ENCODE results near the gene C6orf15. TPM values are rescaled to one million over a fixed set of nuclear protein-coding genes. Genes with fewer than 3 reads are reported as not detected.

C6orf15 gene
- total and polyA plus RNA-seq, 2 of the 8 experiments (the other 6 are each of a cell fraction or from before 2014, with no cell fraction given), result not detected

DNA sequence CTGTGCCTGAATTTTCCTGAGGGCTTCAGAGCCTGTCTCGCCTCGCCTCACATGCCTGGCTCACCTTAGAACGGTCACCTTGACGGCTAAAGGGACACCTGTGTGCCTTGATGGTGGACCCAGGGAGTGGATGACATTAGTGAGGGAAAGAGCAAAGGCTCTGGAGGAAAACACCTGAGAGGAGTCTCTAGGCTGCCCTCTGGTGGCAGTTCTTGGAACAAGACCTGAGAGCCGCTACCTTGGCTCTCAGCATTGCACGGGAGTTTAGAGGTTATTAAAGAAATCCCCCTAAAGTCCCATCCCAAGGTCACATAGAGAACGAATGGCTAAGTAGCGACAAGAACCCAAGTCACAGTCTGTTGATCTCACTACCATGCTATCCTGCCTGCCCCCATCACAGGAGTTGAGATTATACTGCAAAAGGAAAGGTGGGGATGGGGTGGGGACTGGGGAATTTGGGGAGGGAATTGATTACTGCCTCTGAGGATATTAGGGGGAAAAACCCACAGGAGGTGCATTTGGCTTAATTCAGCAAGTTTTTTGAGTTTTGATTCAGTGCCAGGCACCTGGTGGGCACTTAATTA is 15.8 kb upstream of the C6orf15 start:
- Histone ChIP-seq H3K36me3 (ENCODE audit: control insufficient read depth in 2 of 4, insufficient read depth in 4 of 4, low read length in 3 of 4) (no peaks in the 10 kb centered on the region), H3K23me2 (ENCODE audit: low read depth, low read length) (no peaks in the 10 kb centered on the region), H4K8ac (ENCODE audit: extremely low read depth, insufficient read depth, low read length) (no peak overlapping the region; the same call in 1 of the 2 replicates), H3K4me3 (ENCODE audit: extremely low read depth in 1 of 4, insufficient read depth in 2 of 4, low read depth in 3 of 4, low read length in 4 of 4) (no peak overlapping the region), H3K23ac (ENCODE audit: insufficient read length) (no peak overlapping the region), H2AFZ (ENCODE audit: low read length) (no peak overlapping the region; the same call in 1 of the 2 replicates), H2BK12ac (ENCODE audit: low read depth, low read length) (0 out of 2 replicates have a peak overlapping the region, but pooled peaks have one; percentile 68), H3K79me1 (ENCODE audit: low read depth, low read length) (no peaks in the 10 kb centered on the region), H2BK20ac (ENCODE audit: low read length) (0 out of 2 replicates have a peak overlapping the region, but pooled peaks have one; percentile 9), H3K4ac (replicated peaks; ENCODE audit: insufficient read length, low read depth, low read length) (no peak overlapping the region), H4K91ac (replicated peaks; ENCODE audit: insufficient read length, low read length) (peak overlapping the region; percentile 25), H3K27ac (ENCODE audit: low read depth, low read length) (no peak overlapping the region), H3K9ac (replicated peaks in 1 of 4; ENCODE audit: extremely low read depth in 1 of 4, low read depth in 3 of 4, low read length in 3 of 4) (no peak overlapping the region), H3K56ac (replicated peaks; ENCODE audit: insufficient read length, low read depth, low read length) (no peak overlapping the region), H2BK5ac (ENCODE audit: low read depth, low read length) (peak overlapping the region; percentile 5; the same call in 1 of the 2 replicates), H2BK120ac (replicated peaks; ENCODE audit: low read depth, low read length) (no peak overlapping the region), H4K20me1 (replicated peaks in 1 of 2; ENCODE audit: control insufficient read depth in 1 of 2, insufficient read depth in 2 of 2, low read length in 2 of 2) (no peaks in the 10 kb centered on the region), H3K27me3 (replicated peaks in 1 of 4; ENCODE audit: control insufficient read depth in 3 of 4, extremely low read depth in 1 of 4, insufficient read depth in 3 of 4, low read length in 3 of 4) (no peaks in the 10 kb centered on the region; a peak in 1 of 7 replicates), H3K18ac (ENCODE audit: extremely low read depth, low read length) (no peak overlapping the region), H3K14ac (ENCODE audit: insufficient read length) (no peak overlapping the region), H3K4me1 (replicated peaks in 1 of 4; ENCODE audit: control insufficient read depth in 3 of 4, insufficient read depth in 4 of 4, low read length in 3 of 4) (peaks cover 0 to 3% (median 3%) of the 10 kb centered on the region in 4 experiments; a peak in 3 of 7 replicates), H3K4me2 (ENCODE audit: insufficient read depth in 1 of 2, low read depth in 2 of 2, low read length in 2 of 2) (no peak overlapping the region), H2AK5ac (ENCODE audit: low read depth, low read length) (no peak overlapping the region), H3K9me3 (ENCODE audit: insufficient read depth in 2 of 2, low read depth in 1 of 2, low read length in 1 of 2) (no peaks in the 10 kb centered on the region), H2BK15ac (ENCODE audit: low read length) (peak overlapping the region; percentile 100; the same call in 1 of the 2 replicates), H4K5ac (ENCODE audit: insufficient read length, low read depth, low read length) (no peak overlapping the region), H3K79me2 (ENCODE audit: control insufficient read depth in 1 of 2, insufficient read depth in 2 of 2, low read length in 2 of 2) (no peaks in the 10 kb centered on the region)
- ChIA-PET POLR2A (ENCODE audit: partially characterized antibody) (interaction anchor here (0.9 to 68.5 kb wide), 3 partner anchors 12 to 239 kb away, joined by 3 to 2251 read pairs (median 4); partner anchors contain the start of genes CCHCR1, POU5F1, PSORS1C2 and TCF19), CTCF (ENCODE audit: partially characterized antibody) (interaction anchor here (0.7 to 13.5 kb wide), 25 partner anchors 13 to 554 kb away, joined by 3 to 187 read pairs (median 4); partner anchors contain the start of genes C6orf15, PSORS1C1, PSORS1C2 and TCF19)
- WGBS, 2 experiments (ENCODE audit: extremely low coverage in 1 of 2, insufficient coverage in 1 of 2, insufficient read length in 1 of 2, insufficient replicate concordance in 2 of 2, low coverage in 1 of 2, low lambda C conversion rate in 2 of 2, missing lambda C conversion rate in 1 of 2), result 21% methylated on average over 8 of the region's 8 CpGs; no CpG with 5 or more reads in 1 of the 2 experiments
- peak in 1 of 2 experiments; percentile 95 for DNase-seq (ENCODE audit: low read depth in 1 of 2, low spot score in 2 of 2)
- FAIRE-seq, result peak; percentile 81
- TF ChIP-seq TBP (IDR thresholded peaks at IDR 0.05; ENCODE audit: low read depth, low read length) (no peak), JUN (IDR thresholded peaks at IDR 0.05; ENCODE audit: low read depth, low read length) (no peak), KDM4A (IDR thresholded peaks at IDR 0.05; ENCODE audit: low read depth, low read length, severe bottlenecking) (no peak), TCF12 (IDR thresholded peaks at IDR 0.05; ENCODE audit: low read depth, low read length) (0 out of 2 replicates have a peak, but pooled peaks have one; percentile 16), SAP30 (IDR thresholded peaks at IDR 0.05; ENCODE audit: insufficient read depth, insufficient replicate concordance, low read length) (no peak), EZH2 (IDR thresholded peaks at IDR 0.05; ENCODE audit: low read depth, low read length, severe bottlenecking) (no peak), ASH2L (IDR thresholded peaks at IDR 0.05; ENCODE audit: low read length) (no peak), YY1 (IDR thresholded peaks at IDR 0.05; ENCODE audit: low read depth, low read length) (no peak), SIRT6 (IDR thresholded peaks at IDR 0.05; ENCODE audit: low read length) (no peak), EP300 (IDR thresholded peaks at IDR 0.05; ENCODE audit: borderline replicate concordance in 1 of 2, low read depth in 2 of 2, low read length in 2 of 2) (no peak)
- TF ChIP-seq, protein P1, sequence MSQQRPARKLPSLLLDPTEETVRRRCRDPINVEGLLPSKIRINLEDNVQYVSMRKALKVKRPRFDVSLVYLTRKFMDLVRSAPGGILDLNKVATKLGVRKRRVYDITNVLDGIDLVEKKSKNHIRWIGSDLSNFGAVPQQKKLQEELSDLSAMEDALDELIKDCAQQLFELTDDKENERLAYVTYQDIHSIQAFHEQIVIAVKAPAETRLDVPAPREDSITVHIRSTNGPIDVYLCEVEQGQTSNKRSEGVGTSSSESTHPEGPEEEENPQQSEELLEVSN (IDR thresholded peaks at IDR 0.05), result 0 out of 2 replicates have a peak, but pooled peaks have one; percentile 12

All from H1 (cell line).